Left ventricle myocardium inferior (tissue), 1 donor: ENCODE measurements around the gene UGT1A4. TPM values are rescaled to one million over a fixed set of nuclear protein-coding genes. Genes with fewer than 3 reads are reported as not detected.

Experiments
- DNase-seq: peaks from one replicate; pipeline ENCODE4 v3.0.0-alpha.2; 2020
- H3K27ac ChIP-seq: fragments of 200-600 bp; replicated peaks from 2 replicates; pipeline ENCODE4 v1.8.0; 2021
- H3K27me3 ChIP-seq: fragments of 200-600 bp; 2 replicates; pipeline ENCODE4 v1.8.0; 2021; ENCODE audit warnings: low read depth
- H3K36me3 ChIP-seq: fragments of 200-600 bp; 2 replicates; pipeline ENCODE4 v1.8.0; 2021
- H3K4me1 ChIP-seq: fragments of 200-600 bp; 2 replicates; pipeline ENCODE4 v1.8.0; 2021
- H3K4me3 ChIP-seq: fragments of 200-600 bp; 2 replicates; pipeline ENCODE4 v1.8.0; 2021; ENCODE audit warnings: mild to moderate bottlenecking, moderate library complexity
- H3K9me3 ChIP-seq: fragments of 200-600 bp; replicated peaks from 2 replicates; pipeline ENCODE4 v1.8.0; 2021
- intact Hi-C: fragments of 100-400 bp; cut with micrococcal nuclease; formaldehyde crosslinking; loops from one replicate; pipeline ENCODE4 v1.11.0; 2022
- total RNA-seq: library from RNA; stranded (reverse); fragmentation: NEBNext Ultra II Directional; extraction: Animal tissue kit (Norgen Biotek cat#: 25700); gene quantifications from one replicate; pipeline ENCODE4 v1.2.1, GENCODE V29; 2021
- TF ChIP-seq, protein P1 (sequence below): fragments of 200-600 bp; IDR thresholded peaks from 2 replicates; pipeline ENCODE4 v1.8.0; 2021; ENCODE audit warnings: antibody characterized with exemption, mild to moderate bottlenecking, borderline replicate concordance
- donor health status: DM: no; HTN: yes; CAD: no; lungs with severe emphysema.

UGT1A4 gene
- total RNA-seq, 1 donor from 2014 or later: not detected

DNA sequence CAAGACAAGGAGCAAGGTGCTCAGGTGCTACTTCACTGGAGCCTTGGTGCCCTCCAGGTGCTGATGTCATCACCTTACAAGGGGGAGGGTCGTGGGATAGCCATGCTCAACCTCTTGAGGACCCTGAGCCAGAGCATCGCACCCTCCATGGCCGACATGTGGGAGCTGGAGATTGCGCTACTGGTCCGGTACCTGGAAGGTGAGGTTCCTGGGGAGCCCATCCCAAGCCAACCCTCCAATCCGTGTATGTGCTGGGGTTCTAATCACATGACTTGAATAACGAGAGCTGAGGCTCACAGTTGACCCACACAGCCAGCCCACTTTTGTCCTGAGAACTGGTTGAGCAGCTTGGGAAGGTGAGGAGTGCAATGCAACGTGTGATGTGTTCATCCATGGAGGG is 85.5 kb downstream of the UGT1A4 start:
- Histone ChIP-seq H3K27ac (no peak overlapping the region), H3K27me3 (peaks cover 59% of the 10 kb centered on the region), H3K4me1 (no peaks in the 10 kb centered on the region), H3K9me3 (no peaks in the 10 kb centered on the region), H3K4me3 (no peak overlapping the region), H3K36me3 (no peaks in the 10 kb centered on the region)
- TF ChIP-seq, protein P1, sequence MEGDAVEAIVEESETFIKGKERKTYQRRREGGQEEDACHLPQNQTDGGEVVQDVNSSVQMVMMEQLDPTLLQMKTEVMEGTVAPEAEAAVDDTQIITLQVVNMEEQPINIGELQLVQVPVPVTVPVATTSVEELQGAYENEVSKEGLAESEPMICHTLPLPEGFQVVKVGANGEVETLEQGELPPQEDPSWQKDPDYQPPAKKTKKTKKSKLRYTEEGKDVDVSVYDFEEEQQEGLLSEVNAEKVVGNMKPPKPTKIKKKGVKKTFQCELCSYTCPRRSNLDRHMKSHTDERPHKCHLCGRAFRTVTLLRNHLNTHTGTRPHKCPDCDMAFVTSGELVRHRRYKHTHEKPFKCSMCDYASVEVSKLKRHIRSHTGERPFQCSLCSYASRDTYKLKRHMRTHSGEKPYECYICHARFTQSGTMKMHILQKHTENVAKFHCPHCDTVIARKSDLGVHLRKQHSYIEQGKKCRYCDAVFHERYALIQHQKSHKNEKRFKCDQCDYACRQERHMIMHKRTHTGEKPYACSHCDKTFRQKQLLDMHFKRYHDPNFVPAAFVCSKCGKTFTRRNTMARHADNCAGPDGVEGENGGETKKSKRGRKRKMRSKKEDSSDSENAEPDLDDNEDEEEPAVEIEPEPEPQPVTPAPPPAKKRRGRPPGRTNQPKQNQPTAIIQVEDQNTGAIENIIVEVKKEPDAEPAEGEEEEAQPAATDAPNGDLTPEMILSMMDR: no peak
- intact Hi-C loops: no loop called here
- no peak for DNase-seq

DNA sequence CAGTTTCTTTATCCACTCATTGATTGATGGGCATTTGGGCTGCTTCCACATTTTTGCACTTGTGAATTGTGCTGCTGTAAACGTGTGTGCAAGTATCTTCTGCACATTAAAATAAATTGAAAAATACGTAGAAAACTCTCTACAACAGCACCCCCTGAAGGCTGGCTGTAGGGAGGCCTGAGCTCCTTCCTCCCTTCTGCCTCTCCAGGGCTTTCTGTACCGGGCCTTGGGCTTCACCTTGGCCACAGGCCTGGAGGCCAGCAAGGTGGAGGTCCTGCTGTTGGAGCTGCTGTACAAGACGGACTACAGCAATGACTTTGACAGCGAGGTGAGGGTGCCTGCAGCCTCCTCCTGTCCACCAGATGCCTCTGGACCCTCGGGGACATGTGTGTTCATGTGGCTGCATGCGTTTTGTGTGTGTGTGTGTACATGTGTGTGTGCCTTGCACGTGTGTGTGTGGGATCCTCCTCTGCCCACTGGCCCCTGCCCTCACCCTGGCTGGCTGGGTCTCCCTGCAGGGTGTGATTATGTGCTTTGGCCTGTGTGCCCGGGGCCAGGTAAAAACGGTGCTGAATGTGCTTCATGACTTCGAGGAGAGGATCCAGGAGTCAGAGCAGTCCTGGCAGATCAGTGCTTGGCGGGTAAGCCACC is 88.8 kb downstream of the UGT1A4 start:
- no peaks in the 10 kb centered on the region for H3K4me1 ChIP-seq
- no peak overlapping the region for H3K27ac ChIP-seq
- intact Hi-C loops: no loop called here
- DNase-seq: no peak
- no peak overlapping the region for H3K4me3 ChIP-seq
- peaks cover 77% of the 10 kb centered on the region for H3K27me3 ChIP-seq
- H3K9me3 ChIP-seq: no peaks in the 10 kb centered on the region
- TF ChIP-seq, protein P1: no peak
- H3K36me3 ChIP-seq: no peaks in the 10 kb centered on the region

DNA sequence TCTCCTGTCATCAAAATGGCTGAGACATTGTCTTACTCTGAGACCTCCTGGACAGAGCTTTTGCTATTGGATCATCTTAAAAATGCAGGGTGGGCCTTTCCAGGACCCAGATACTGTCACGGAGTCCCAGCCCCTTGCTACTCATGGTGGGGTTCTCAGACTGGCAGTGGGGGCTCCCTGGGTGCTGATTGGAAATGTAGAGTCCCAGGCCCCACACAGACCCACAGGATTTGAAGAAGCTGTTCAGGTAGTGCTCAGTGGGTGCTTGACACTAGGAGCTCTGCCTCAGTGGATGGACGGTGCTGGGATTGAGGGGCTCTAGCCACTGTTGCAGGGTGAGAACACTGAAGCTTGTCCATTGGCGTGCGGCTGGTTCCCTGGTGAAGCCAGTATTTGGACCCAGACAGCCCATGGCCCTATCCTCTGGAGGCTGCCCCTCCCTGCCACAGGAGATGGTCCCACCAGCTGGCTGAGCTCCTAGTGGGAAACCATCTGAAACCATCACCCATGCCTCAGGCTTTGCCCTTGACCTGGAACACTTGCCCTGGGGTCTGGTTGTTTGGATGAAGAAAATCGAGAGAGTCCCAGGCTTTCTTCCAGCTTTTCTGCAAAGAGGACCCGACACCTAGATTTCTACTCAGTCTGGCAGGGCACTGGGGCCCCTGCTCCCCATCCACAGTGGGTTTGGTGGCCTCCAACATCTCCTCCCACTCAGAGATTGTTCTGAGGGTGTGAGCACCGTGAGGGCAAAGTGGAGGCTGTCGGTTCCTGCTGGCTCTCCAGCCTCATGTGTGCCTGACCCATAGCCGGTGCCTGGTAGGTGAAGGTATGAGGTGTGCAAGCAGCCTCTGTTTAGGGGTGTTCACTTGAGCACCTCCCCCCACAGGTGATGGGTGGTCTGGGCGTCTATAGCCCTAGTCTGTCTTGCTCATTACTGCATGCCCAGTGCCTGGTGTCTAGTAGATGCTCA is 89.7 kb downstream of the UGT1A4 start:
- intact Hi-C loops: no loop called here
- DNase-seq: no peak
- no peaks in the 10 kb centered on the region for H3K9me3 ChIP-seq
- H3K4me3 ChIP-seq: no peak overlapping the region
- no peaks in the 10 kb centered on the region for H3K4me1 ChIP-seq
- TF ChIP-seq, protein P1: no peak
- H3K27ac ChIP-seq: no peak overlapping the region
- H3K27me3 ChIP-seq: peaks cover 69% of the 10 kb centered on the region
- H3K36me3 ChIP-seq: no peaks in the 10 kb centered on the region

DNA sequence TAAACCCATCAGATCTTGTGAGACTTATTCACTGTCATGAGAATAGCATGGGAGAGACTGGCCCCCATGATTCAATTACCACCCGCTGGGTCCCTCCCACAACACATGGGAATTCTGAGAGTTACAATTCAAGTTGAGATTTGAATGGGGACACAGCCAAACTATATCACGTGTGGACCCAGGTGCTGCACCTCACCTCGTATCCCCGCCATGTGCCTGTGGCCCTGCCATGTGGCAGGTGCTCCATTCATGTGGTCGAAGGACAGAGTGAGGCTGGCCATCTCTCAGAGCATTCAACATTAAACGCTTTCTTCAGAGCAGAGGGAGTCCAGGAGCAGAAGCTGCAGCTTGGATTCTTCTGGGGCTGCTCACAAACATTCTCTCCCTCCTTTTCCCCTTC is 91.8 kb downstream of the UGT1A4 start:
- DNase-seq: no peak
- intact Hi-C loops: no loop called here
- H3K4me1 ChIP-seq: no peaks in the 10 kb centered on the region
- no peaks in the 10 kb centered on the region for H3K36me3 ChIP-seq
- peaks cover 51% of the 10 kb centered on the region for H3K27me3 ChIP-seq
- H3K27ac ChIP-seq: no peak overlapping the region
- TF ChIP-seq, protein P1: no peak
- H3K9me3 ChIP-seq: peaks cover 3% of the 10 kb centered on the region
- no peak overlapping the region for H3K4me3 ChIP-seq

DNA sequence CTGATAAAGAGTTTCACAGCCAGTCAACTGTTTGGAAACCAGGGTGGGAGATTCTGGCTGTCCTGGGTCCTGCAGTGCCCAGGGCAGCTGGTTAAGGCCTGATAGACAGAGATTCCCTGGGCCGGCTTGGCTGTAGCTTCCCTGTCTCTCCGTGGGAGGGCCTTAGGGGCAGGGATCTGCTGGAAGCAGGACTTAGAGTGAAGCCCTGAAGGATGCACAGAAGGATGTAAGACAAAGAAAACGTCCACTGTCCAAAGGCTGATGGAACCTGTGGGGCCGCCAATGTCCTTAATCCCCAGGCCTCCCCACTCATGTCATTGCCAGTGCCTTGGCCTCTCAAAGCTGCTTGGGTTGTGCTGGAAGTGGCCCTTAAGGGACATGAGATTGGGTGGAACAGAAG is 92.6 kb downstream of the UGT1A4 start:
- intact Hi-C loops: no loop called here
- H3K9me3 ChIP-seq: peaks cover 6% of the 10 kb centered on the region
- H3K27me3 ChIP-seq: peaks cover 51% of the 10 kb centered on the region
- no peak for DNase-seq
- H3K36me3 ChIP-seq: no peaks in the 10 kb centered on the region
- H3K4me1 ChIP-seq: no peaks in the 10 kb centered on the region
- no peak overlapping the region for H3K27ac ChIP-seq
- TF ChIP-seq, protein P1: no peak
- no peak overlapping the region for H3K4me3 ChIP-seq
